Prostate gland (tissue), 2 donors: ENCODE results near the gene ERMARD. TPM values are rescaled to one million over a fixed set of nuclear protein-coding genes. Genes with fewer than 3 reads are reported as not detected.

Experiments
- DNase-seq: peaks from one replicate; pipeline ENCODE4 v3.0.0-alpha.2; 2019; ENCODE audit warnings: low spot score
- H3K27ac ChIP-seq, 2 donors: fragments of 200-600 bp; sonication (generic); 2 replicates each; pipeline ENCODE4 v1.5.1; 2017 to 2019
- H3K27me3 ChIP-seq: fragments of 200-600 bp; sonication (generic); replicated peaks from 2 replicates; pipeline ENCODE4 v1.5.1; 2019; ENCODE audit not compliant: insufficient read depth
- H3K36me3 ChIP-seq, 2 donors: fragments of 200-600 bp; sonication (generic); 1 replicate in 1 of 2; 2 replicates in 1 of 2; pipeline versions ENCODE4 v1.5.1 to v1.8.1; 2017 to 2019
- H3K4me1 ChIP-seq: fragments of 200-600 bp; sonication (generic); replicated peaks from 2 replicates; pipeline ENCODE4 v1.5.1; 2019
- H3K4me3 ChIP-seq, 2 donors: fragments of 200-600 bp; sonication (generic); 2 replicates each; pipeline ENCODE4 v1.5.1; 2017 to 2019
- H3K9me3 ChIP-seq: fragments of 200-600 bp; sonication (generic); 2 replicates; pipeline ENCODE4 v1.5.1; 2017
- POLR2A ChIP-seq: fragments of 450-650 bp; IDR thresholded peaks from one replicate; pipeline ENCODE4 v1.6.1; 2016; ENCODE audit warnings: antibody characterized with exemption, mild to moderate bottlenecking
- POLR2AphosphoS5 ChIP-seq: sonication (generic); formaldehyde crosslinking; IDR thresholded peaks from one replicate; pipeline ENCODE4 v1.6.1; 2017; ENCODE audit warnings: antibody characterized with exemption
- WGBS: methylation state at CpG from one replicate; pipeline ENCODE4 v1.1.5; 2018; 5-methylcytosine and 5-hydroxymethylcytosine counted together
- intact Hi-C: fragments of 100-400 bp; cut with DNase I; formaldehyde crosslinking; loops from one replicate; pipeline ENCODE4 v1.14.2; 2022
- total RNA-seq, 2 donors: library from RNA; depleted of rRNA; stranded (reverse); fragments of >200 nt; gene quantifications; one replicate each; pipeline ENCODE4 v1.1.0, GENCODE V29; 2016
- TF ChIP-seq, protein P1 (sequence below), 4 experiments: fragments of 200-600 bp in 2 of 4; fragments of 450-650 bp in 2 of 4; sonication (generic) in 2 of 4; IDR thresholded peaks; 1 replicate in 3 of 4; 2 replicates in 1 of 4; pipeline ENCODE4 v1.5.1; 2016 to 2019; ENCODE audit warnings: antibody characterized with exemption in 4 of 4, mild to moderate bottlenecking in 2 of 4, moderate library complexity in 2 of 4

The ERMARD gene
- total RNA-seq, 2 donors from 2014 or later = 23.7 to 33.2 TPM

DNA sequence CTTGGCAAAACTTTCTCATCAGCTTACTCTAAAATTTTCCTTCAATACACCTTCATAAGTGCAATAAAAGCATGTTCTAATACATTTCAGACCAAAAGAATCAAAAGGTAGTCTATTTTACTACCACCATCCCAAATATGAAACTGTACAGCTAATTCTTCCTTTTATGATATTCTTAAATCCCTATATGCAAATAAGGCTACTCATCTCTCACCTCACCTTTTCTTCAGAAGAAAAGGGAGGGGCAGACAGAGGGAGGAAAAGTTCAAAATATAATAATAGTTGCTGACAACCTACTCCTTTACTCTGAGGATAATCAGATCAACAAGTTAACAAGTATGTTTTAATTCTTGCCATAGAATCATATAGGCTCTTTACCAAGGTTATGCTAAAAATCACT is 42.1 kb upstream of the ERMARD start:
- intact Hi-C loops = no loop called here
- Histone ChIP-seq H3K4me1 (no peaks in the 10 kb centered on the region), H3K27me3 (no peaks in the 10 kb centered on the region), H3K36me3 (peaks cover 0 to 4% of the 10 kb centered on the region in 2 donors), H3K4me3 (no peak overlapping the region), H3K27ac (no peak overlapping the region), H3K9me3 (no peaks in the 10 kb centered on the region)
- no peak for DNase-seq
- TF ChIP-seq POLR2A (no peak), POLR2AphosphoS5 (no peak)
- TF ChIP-seq, protein P1, sequence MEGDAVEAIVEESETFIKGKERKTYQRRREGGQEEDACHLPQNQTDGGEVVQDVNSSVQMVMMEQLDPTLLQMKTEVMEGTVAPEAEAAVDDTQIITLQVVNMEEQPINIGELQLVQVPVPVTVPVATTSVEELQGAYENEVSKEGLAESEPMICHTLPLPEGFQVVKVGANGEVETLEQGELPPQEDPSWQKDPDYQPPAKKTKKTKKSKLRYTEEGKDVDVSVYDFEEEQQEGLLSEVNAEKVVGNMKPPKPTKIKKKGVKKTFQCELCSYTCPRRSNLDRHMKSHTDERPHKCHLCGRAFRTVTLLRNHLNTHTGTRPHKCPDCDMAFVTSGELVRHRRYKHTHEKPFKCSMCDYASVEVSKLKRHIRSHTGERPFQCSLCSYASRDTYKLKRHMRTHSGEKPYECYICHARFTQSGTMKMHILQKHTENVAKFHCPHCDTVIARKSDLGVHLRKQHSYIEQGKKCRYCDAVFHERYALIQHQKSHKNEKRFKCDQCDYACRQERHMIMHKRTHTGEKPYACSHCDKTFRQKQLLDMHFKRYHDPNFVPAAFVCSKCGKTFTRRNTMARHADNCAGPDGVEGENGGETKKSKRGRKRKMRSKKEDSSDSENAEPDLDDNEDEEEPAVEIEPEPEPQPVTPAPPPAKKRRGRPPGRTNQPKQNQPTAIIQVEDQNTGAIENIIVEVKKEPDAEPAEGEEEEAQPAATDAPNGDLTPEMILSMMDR (IDR thresholded peaks at IDR 0.05) = no peak

DNA sequence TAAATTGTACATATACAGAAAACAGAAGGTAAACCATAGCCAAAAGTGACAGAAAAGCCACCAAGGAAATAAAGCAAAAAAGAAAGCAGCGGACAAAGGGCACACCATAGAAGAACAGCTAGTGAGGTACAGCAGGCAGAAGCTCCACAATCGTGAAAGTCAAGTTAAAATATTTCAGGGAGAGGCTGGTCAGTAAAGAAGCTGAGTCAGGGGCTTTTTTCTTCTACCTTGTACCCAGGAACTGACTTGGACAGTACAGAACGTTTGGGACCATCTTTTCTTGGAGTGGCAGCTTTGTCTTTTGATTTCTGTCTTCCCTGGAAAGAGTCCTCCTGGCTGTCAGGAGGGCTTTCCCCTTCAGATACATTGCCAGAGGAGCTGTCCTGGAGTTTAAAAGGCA is 41.4 kb upstream of the ERMARD start:
- no peak overlapping the region for H3K4me3 ChIP-seq
- no peaks in the 10 kb centered on the region for H3K4me1 ChIP-seq
- H3K27me3 ChIP-seq = no peaks in the 10 kb centered on the region
- intact Hi-C loops = no loop called here
- H3K27ac ChIP-seq = no peak overlapping the region
- no peaks in the 10 kb centered on the region for H3K9me3 ChIP-seq
- WGBS = 69% methylated on average over 3 of the region's 3 CpGs
- no peak for DNase-seq
- H3K36me3 ChIP-seq = peaks cover 4 to 7% of the 10 kb centered on the region in 2 donors
- TF ChIP-seq POLR2AphosphoS5 = no peak
- no peak for TF ChIP-seq POLR2A
- TF ChIP-seq, protein P1 (IDR thresholded peaks at IDR 0.05) = no peak

DNA sequence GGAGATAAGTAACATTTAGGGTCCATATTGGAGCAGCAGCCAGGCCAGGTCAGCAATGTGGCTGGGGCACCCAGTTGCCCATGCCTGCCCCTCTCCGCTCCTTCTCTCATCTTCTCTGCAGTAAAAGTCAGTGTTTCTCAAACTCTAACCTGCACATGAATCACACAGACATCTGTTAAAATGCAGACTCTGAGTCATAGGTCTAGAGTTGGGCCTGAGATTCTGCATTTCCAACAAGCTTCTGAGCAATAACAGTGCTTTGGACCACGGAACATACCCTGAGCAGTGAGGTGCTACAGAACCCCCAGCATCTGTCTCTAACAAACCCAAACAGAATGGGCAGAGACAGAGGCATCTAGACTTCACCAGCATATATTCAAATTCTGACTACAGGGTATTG is 37.2 kb upstream of the ERMARD start:
- H3K4me3 ChIP-seq = no peak overlapping the region
- WGBS = 98% methylated on average over 2 of the region's 2 CpGs
- H3K4me1 ChIP-seq = peaks cover 4% of the 10 kb centered on the region
- no peak overlapping the region for H3K27ac ChIP-seq
- no peak for DNase-seq
- no peak for TF ChIP-seq POLR2AphosphoS5
- TF ChIP-seq POLR2A = no peak
- TF ChIP-seq, protein P1 (IDR thresholded peaks at IDR 0.05) = no peak
- H3K36me3 ChIP-seq = peaks cover 4 to 7% of the 10 kb centered on the region in 2 donors
- no peaks in the 10 kb centered on the region for H3K9me3 ChIP-seq
- H3K27me3 ChIP-seq = no peaks in the 10 kb centered on the region
- intact Hi-C loops = no loop called here

DNA sequence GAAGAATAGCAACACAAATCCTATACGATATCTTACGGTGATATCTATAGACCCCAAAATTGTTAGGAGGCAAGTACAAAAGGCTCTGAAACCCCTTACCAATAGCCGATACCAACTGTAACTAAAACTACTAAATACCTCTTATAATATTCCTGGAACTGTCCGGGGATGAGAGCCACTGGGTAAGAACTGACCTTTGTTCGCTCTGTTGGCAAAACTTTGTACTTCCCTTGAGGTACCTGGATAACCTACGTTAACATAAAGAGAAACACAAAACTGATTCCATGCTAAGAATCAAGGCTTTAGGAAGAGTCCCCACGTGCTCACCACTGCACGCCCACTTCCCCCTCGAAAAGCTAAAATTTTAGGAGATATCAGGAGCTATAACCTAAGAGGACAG is 36.8 kb upstream of the ERMARD start:
- H3K4me1 ChIP-seq = peaks cover 7% of the 10 kb centered on the region
- TF ChIP-seq POLR2A (no peak), POLR2AphosphoS5 (no peak)
- TF ChIP-seq, protein P1 (IDR thresholded peaks at IDR 0.05) = no peak
- no peak overlapping the region for H3K4me3 ChIP-seq
- H3K27ac ChIP-seq = no peak overlapping the region
- 95% methylated on average over 9 of the region's 9 CpGs for WGBS
- DNase-seq = no peak
- H3K36me3 ChIP-seq = peaks cover 4 to 7% of the 10 kb centered on the region in 2 donors
- H3K9me3 ChIP-seq = no peaks in the 10 kb centered on the region
- intact Hi-C loops = no loop called here
- H3K27me3 ChIP-seq = no peaks in the 10 kb centered on the region

DNA sequence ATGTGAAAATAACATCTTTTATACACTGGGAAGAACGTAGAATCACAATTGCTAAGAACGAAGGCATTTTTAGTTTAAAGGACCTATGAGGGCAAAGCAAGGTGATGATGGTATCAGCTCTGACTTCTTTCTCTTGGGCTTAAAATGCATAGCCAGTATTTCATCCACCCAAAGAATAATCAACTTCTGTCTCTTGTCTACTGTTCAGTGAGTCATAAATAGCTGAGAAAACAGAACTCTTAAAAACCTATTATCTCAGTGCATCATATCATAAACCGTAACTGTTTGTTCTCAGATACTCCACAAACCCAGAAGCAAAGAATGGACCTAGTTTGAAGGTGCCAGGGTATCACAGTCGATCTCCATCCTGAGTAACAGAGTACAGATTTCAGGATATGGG is 32.3 kb upstream of the ERMARD start:
- no peaks in the 10 kb centered on the region for H3K9me3 ChIP-seq
- no peaks in the 10 kb centered on the region for H3K27me3 ChIP-seq
- H3K36me3 ChIP-seq = peaks cover 0 to 7% of the 10 kb centered on the region in 2 donors
- H3K27ac ChIP-seq = no peak overlapping the region
- no peak for TF ChIP-seq POLR2A
- no peak for TF ChIP-seq POLR2AphosphoS5
- TF ChIP-seq, protein P1 (IDR thresholded peaks at IDR 0.05) = no peak
- no peak overlapping the region for H3K4me3 ChIP-seq
- DNase-seq = no peak
- intact Hi-C loops = no loop called here
- 65% methylated on average over 4 of the region's 4 CpGs for WGBS
- H3K4me1 ChIP-seq = peaks cover 16% of the 10 kb centered on the region
